HepG2 (cell line): Measurements from ENCODE around the gene OSR1. TPM values are rescaled to one million over a fixed set of nuclear protein-coding genes. Genes with fewer than 3 reads are reported as not detected.

Experiments used
- ATAC-seq: fragments of 200-7000 bp; cut with Tn5 transposase; 3 replicates; pipeline ENCODE4 v1.9.1; 2020; ENCODE audit warnings: mild to moderate bottlenecking, moderate library complexity
- BruUV-seq: library from RNA; stranded (reverse); fragments of 400-500 nt; replicated peaks from 2 replicates; lab custom pipeline; 2021; lab: Mats Ljungman, UMichigan
- CTCF ChIA-PET: fragments of 300-600 bp; formaldehyde crosslinking; extraction: SDS; loops from one replicate; lab custom pipeline; 2021; ENCODE audit warnings: low total read pairs, inconsistent platforms, low intra/inter-chr PET ratio; lab: Yijun Ruan, JAX
- POLR2A ChIA-PET: fragments of 350-600 bp; sonication (Branson Sonifier 250); formaldehyde crosslinking; loops from one replicate; lab custom pipeline; 2020; ENCODE audit warnings: antibody characterized with exemption, inconsistent platforms; lab: Yijun Ruan, JAX
- DNase-seq: peaks from one replicate; pipeline ENCODE4 v3.0.0-alpha.2; 2015; ENCODE audit warnings: low spot score
- FAIRE-seq: peaks from 3 replicates; lab custom pipeline; 2011; peaks lifted over from hg19 to GRCh38; lab: Jason Lieb, UNC
- H2AFZ ChIP-seq: one replicate; pipeline ENCODE4 v1.6.1; 2011; ENCODE audit warnings: low read length, inconsistent platforms
- H3K27ac ChIP-seq: fragments of 300-600 bp; 3 replicates; pipeline ENCODE4 v1.8.0; 2011; ENCODE audit warnings: mixed run types, mild to moderate bottlenecking, mixed read lengths, low read length, inconsistent platforms; ENCODE audit not compliant: insufficient read depth; ENCODE audit errors: extremely low read length
- H3K27me3 ChIP-seq, 2 experiments: fragments of 200-600 bp in 1 of 2; 2 replicates in 1 of 2; 3 replicates in 1 of 2; pipeline versions ENCODE4 v1.6.0 to v1.8.0; 2011; ENCODE audit warnings: low read length in 2 of 2, mild to moderate bottlenecking in 2 of 2, moderate library complexity in 2 of 2, inconsistent platforms in 1 of 2; ENCODE audit not compliant: insufficient read depth in 2 of 2, control insufficient read depth in 1 of 2
- H3K36me3 ChIP-seq, 2 experiments: fragments of 200-600 bp in 1 of 2; replicated peaks in 1 of 2; 2 replicates in 1 of 2; 3 replicates in 1 of 2; pipeline versions ENCODE4 v1.5.1 to v1.8.0; 2011; ENCODE audit warnings: low read length in 2 of 2, inconsistent platforms in 1 of 2; ENCODE audit not compliant: insufficient read depth in 2 of 2, control insufficient read depth in 1 of 2
- H3K4me1 ChIP-seq: 2 replicates; pipeline ENCODE4 v1.5.1; 2012; ENCODE audit warnings: low read length, inconsistent platforms; ENCODE audit not compliant: insufficient read depth
- H3K4me2 ChIP-seq: 2 replicates; pipeline ENCODE4 v1.6.0; 2011; ENCODE audit warnings: low read depth, low read length, inconsistent platforms
- H3K4me3 ChIP-seq, 3 experiments: fragments of 200-600 bp in 1 of 3; sonication (generic), shearing (Covaris generic) in 1 of 3; replicated peaks in 1 of 3; 2 replicates each; pipeline ENCODE4 v1.5.1; 2011 to 2016; ENCODE audit warnings: low read length in 3 of 3, inconsistent platforms in 2 of 3, low read depth in 2 of 3, mild to moderate bottlenecking in 2 of 3, control low read depth in 1 of 3, mixed read lengths in 1 of 3; ENCODE audit not compliant: insufficient read depth in 1 of 3
- H3K79me2 ChIP-seq: one replicate; pipeline ENCODE4 v1.6.1; 2011; ENCODE audit warnings: low read length, inconsistent platforms; ENCODE audit not compliant: insufficient read depth
- H3K9ac ChIP-seq: 2 replicates; pipeline ENCODE4 v1.6.0; 2011; ENCODE audit warnings: mild to moderate bottlenecking, low read depth, low read length, inconsistent platforms; ENCODE audit not compliant: insufficient read depth
- H3K9me3 ChIP-seq: 2 replicates; pipeline ENCODE4 v1.5.1; 2012; ENCODE audit warnings: mild to moderate bottlenecking, low read length
- H4K20me1 ChIP-seq: 2 replicates; pipeline ENCODE4 v1.6.0; 2011; ENCODE audit warnings: inconsistent platforms, mild to moderate bottlenecking, low read length, moderate library complexity; ENCODE audit not compliant: insufficient read depth
- CREM ChIP-seq, 2 experiments: sonication (generic) in 1 of 2; formaldehyde crosslinking in 1 of 2; IDR thresholded peaks; 2 replicates each; pipeline versions ENCODE4 v1.4.0 to v1.6.1; 2016 to 2020; ENCODE audit warnings: antibody characterized with exemption in 1 of 2, mild to moderate bottlenecking in 1 of 2, missing genetic modification reagents in 1 of 2
- ETV6 ChIP-seq: sonication (generic); formaldehyde crosslinking; conservative IDR thresholded peaks from 2 replicates; pipeline ENCODE4 v1.4.0; 2020; ENCODE audit warnings: missing genetic modification reagents
- GTF3A ChIP-seq: sonication (generic); formaldehyde crosslinking; conservative IDR thresholded peaks from 2 replicates; pipeline ENCODE4 v1.4.0; 2020; ENCODE audit warnings: mild to moderate bottlenecking, missing genetic modification reagents
- NFE2L2 ChIP-seq: fragments of 150-350 bp; IDR thresholded peaks from 2 replicates; pipeline ENCODE4 v1.6.1; 2014; ENCODE audit warnings: low read length
- SAFB2 ChIP-seq: sonication (generic); formaldehyde crosslinking; IDR thresholded peaks from 2 replicates; pipeline ENCODE4 v1.5.1; 2020; ENCODE audit warnings: missing genetic modification reagents, low read depth, mild to moderate bottlenecking, borderline replicate concordance
- SALL1 ChIP-seq: sonication (generic); formaldehyde crosslinking; IDR thresholded peaks from 2 replicates; pipeline ENCODE4 v1.8.0; 2022; ENCODE audit warnings: mild to moderate bottlenecking, missing genetic modification reagents
- SCMH1 ChIP-seq: sonication (generic); formaldehyde crosslinking; IDR thresholded peaks from 2 replicates; pipeline ENCODE4 v1.9.0; 2021; ENCODE audit warnings: missing genetic modification reagents, mild to moderate bottlenecking, borderline replicate concordance
- SRSF9 ChIP-seq: fragments of 200-400 bp; formaldehyde crosslinking; IDR thresholded peaks from 2 replicates; pipeline ENCODE4 v1.6.1; 2018; ENCODE audit warnings: borderline replicate concordance, mild to moderate bottlenecking, low read depth, low read length; ENCODE audit not compliant: insufficient read depth, poor library complexity, severe bottlenecking
- SUZ12 ChIP-seq: fragments of 150-350 bp; IDR thresholded peaks from 2 replicates; pipeline ENCODE4 v1.6.1; 2014; ENCODE audit warnings: low read depth, low read length
- TOE1 ChIP-seq: sonication (generic); formaldehyde crosslinking; IDR thresholded peaks from 2 replicates; pipeline ENCODE4 v1.4.0; 2020; ENCODE audit warnings: mild to moderate bottlenecking, missing genetic modification reagents
- ZBTB25 ChIP-seq: IDR thresholded peaks from 2 replicates; pipeline ENCODE4 v1.6.1; 2018; ENCODE audit warnings: missing genetic modification reagents
- ZBTB3 ChIP-seq: sonication (generic); formaldehyde crosslinking; IDR thresholded peaks from 2 replicates; pipeline ENCODE4 v1.4.0; 2020; ENCODE audit warnings: low read depth, mild to moderate bottlenecking, moderate library complexity, missing genetic modification reagents, borderline replicate concordance
- ZBTB43 ChIP-seq: sonication (generic); formaldehyde crosslinking; conservative IDR thresholded peaks from 2 replicates; pipeline ENCODE4 v1.4.0; 2020; ENCODE audit warnings: missing genetic modification reagents
- ZFP36L2 ChIP-seq: sonication (generic); formaldehyde crosslinking; IDR thresholded peaks from 2 replicates; pipeline ENCODE4 v1.4.0; 2020; ENCODE audit warnings: missing genetic modification reagents
- ZNF317 ChIP-seq: sonication (generic); formaldehyde crosslinking; IDR thresholded peaks from 2 replicates; pipeline ENCODE4 v1.5.0; 2020; ENCODE audit warnings: mild to moderate bottlenecking, missing genetic modification reagents
- ZNF326 ChIP-seq: sonication (generic); formaldehyde crosslinking; IDR thresholded peaks from 2 replicates; pipeline ENCODE4 v1.4.0; 2020; ENCODE audit warnings: missing genetic modification reagents, borderline replicate concordance
- ZNF552 ChIP-seq: sonication (generic); formaldehyde crosslinking; IDR thresholded peaks from 2 replicates; pipeline ENCODE4 v1.9.0; 2022; ENCODE audit warnings: missing genetic modification reagents, mild to moderate bottlenecking, borderline replicate concordance
- ZNF572 ChIP-seq: sonication (generic); formaldehyde crosslinking; IDR thresholded peaks from 2 replicates; pipeline ENCODE4 v1.5.1; 2020; ENCODE audit warnings: mild to moderate bottlenecking, missing genetic modification reagents
- ZXDC ChIP-seq: sonication (generic); formaldehyde crosslinking; IDR thresholded peaks from 2 replicates; pipeline ENCODE4 v1.5.0; 2020; ENCODE audit warnings: mild to moderate bottlenecking, missing genetic modification reagents
- WGBS: methylation state at CpG from one replicate; pipeline ENCODE4 v1.1.6; 2017; ENCODE audit warnings: low lambda C conversion rate; 5-methylcytosine and 5-hydroxymethylcytosine counted together
- in situ Hi-C: cut with HindIII; loops from 2 replicates; pipeline ENCODE4 v1.10.0; 2017; ENCODE audit warnings: low pct_unique_long_range_greater_than_20kb; ENCODE audit not compliant: extremely low pct_ligation_motif_present
- intact Hi-C: fragments of 100-400 bp; cut with micrococcal nuclease; formaldehyde crosslinking; loops from one replicate; pipeline ENCODE4 v1.10.0; 2022; ENCODE audit not compliant: unreplicated experiment
- polyA plus RNA-seq, 8 experiments: library from polyadenylated mRNA; depleted of rRNA in 3 of 8; stranded (reverse) in 7 of 8; unstranded in 1 of 8; fragments of >200 nt; fragmentation: Illumina TruSeq in 4 of 8; extraction: Trizol in 4 of 8; gene quantifications; 2 replicates each; pipeline versions ENCODE4 v1.2.1 to v1.2.3, GENCODE V29; 2011 to 2016; ENCODE audit warnings: low read depth in 4 of 8, missing spikeins in 1 of 8, mixed read lengths in 1 of 8; ENCODE audit not compliant: insufficient read depth in 1 of 8
- total RNA-seq, 5 experiments: library from RNA; depleted of rRNA; stranded (reverse); fragments of >200 nt; fragmentation: Illumina TruSeq; extraction: Trizol; gene quantifications; 2 replicates each; pipeline ENCODE4 v1.2.3, GENCODE V29; 2016; ENCODE audit warnings: low read depth in 1 of 5

OSR1 gene
- total and polyA plus RNA-seq, 2 of the 13 experiments (the other 11 are each of a cell fraction or from before 2014, with no cell fraction given) = 0.63 to 1.1 TPM

- no peak for FAIRE-seq
- Histone ChIP-seq H3K36me3 (no peaks in the 10 kb centered on the region), H3K4me1 (peaks cover 27% of the 10 kb centered on the region), H3K4me2 (no peak overlapping the region), H2AFZ (no peak overlapping the region), H3K9ac (no peak overlapping the region), H3K27ac (no peak overlapping the region), H3K27me3 (no peaks in the 10 kb centered on the region; a peak in 1 of 5 replicates), H3K4me3 (no peak overlapping the region), H3K9me3 (no peaks in the 10 kb centered on the region), H4K20me1 (no peaks in the 10 kb centered on the region), H3K79me2 (peaks cover 12% of the 10 kb centered on the region)
- 68% methylated on average over 34 of the region's 47 CpGs for WGBS
- peak; percentile 27 for DNase-seq
- no TSS peak for BruUV-seq
- peak; percentile 60 for ATAC-seq
- POLR2A ChIA-PET = interaction anchor here (0.8 kb wide), 1 partner anchor 10 kb away, joined by 3 read pairs; no protein-coding TSS in a partner anchor
- intact Hi-C loops = loop anchor here (1.0 to 2.0 kb wide), 2 partner anchors 329 to 396 kb away; no protein-coding TSS in a partner anchor
- in situ Hi-C loops = no loop called here
- CTCF ChIA-PET = interaction anchor here (0.7 to 2.1 kb wide), 4 partner anchors 12 to 514 kb away, joined by 3 to 6 read pairs (median 4); no protein-coding TSS in a partner anchor
- TF ChIP-seq SALL1 (CRISPR knock-in tag) (peak; percentile 15; the same call in 1 of the 2 replicates), CREM (IDR thresholded peaks at IDR 0.05) (no peak), CREM (CRISPR knock-in tag; IDR thresholded peaks at IDR 0.05) (no peak), ZNF326 (CRISPR knock-in tag) (no peak), ZFP36L2 (no peak), SUZ12 (no peak), ZBTB43 (CRISPR knock-in tag) (no peak), SAFB2 (no peak), ZBTB25 (CRISPR knock-in tag) (0 out of 2 replicates have a peak, but pooled peaks have one; percentile 26), NFE2L2 (no peak), TOE1 (CRISPR knock-in tag) (no peak), ZNF572 (CRISPR knock-in tag) (no peak), GTF3A (CRISPR knock-in tag) (no peak), SRSF9 (no peak), ZXDC (CRISPR knock-in tag) (no peak), ZBTB3 (CRISPR knock-in tag) (no peak), ZNF317 (CRISPR knock-in tag) (no peak), ETV6 (CRISPR knock-in tag) (no peak), ZNF552 (CRISPR knock-in tag) (no peak), SCMH1 (CRISPR knock-in tag) (no peak)
Measured at GRCh38 chr2:19349911-19350677, 8.3 kb downstream of the OSR1 start.
